HG03378 (cell line): ENCODE measurements around the gene SLC17A5.
"Not testable (repeated sequence)": the region's sequence is repeated elsewhere in the genome, so short reads cannot be mapped to it uniquely, and the experiment has no call there.

ENCODE experiments used
- ATAC-seq: cut with Tn5 transposase; IDR thresholded peaks from one replicate; pipeline ENCODE4 v1.9.1; 2021; ENCODE audit warnings: mild to moderate bottlenecking, moderate library complexity; ENCODE audit not compliant: unreplicated experiment

Gene SLC17A5

DNA sequence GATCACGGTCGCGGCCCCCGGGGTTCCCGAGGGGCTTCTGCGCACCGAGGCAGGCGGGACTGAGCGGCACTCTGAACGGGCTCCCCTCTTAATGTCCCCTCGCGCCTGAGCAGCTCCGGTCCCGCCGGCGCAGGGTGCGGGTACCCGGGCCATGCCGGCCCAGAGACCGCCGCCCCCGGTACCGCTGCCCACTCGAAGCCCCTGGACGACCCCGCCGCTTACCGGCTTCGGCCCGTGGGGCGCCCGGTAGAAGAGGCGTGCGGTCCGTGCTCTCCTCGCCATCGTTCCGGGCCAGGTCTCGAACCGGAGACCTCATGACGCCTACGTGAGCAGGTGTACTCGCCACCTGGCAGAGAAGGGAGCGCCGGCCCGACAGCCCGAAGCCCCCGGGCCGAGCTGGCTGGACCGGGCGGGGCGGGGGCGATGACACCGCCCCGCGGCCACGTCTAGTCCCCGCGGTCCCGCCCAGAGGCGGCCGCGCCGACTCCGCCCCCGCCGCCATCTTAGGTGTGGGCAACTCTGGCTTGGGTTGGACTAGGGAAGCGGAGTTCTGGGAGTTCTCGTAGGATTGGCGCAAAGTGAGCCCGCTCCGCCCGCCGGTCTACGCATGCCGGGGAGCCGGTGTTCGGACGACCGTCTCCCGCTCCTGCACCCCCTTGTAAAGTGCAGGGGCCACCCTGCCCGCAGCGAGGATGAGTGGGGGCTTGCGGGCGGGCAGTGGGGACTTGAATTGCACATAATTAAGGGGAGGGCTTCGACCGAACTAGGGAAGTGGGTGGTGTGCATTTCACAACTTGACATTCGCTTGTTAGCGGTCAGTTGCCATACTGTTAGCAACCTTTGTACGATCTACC, at the start of gene SLC17A5:
TSS of gene SLC17A5 (minus strand) at position 422 of the 854 bp plus-strand sequence. CDS start at position 316, 106 bp downstream.
- ATAC-seq: peak; percentile 81

- ATAC-seq: no peak
Measured at GRCh38 chr6:73703466-73703865, 49.7 kb upstream of the SLC17A5 start.

GRCh38 chr6:73702444-73702843, 48.7 kb upstream of the SLC17A5 start:
- ATAC-seq: no peak

GRCh38 chr6:73699676-73700459, 46.1 kb upstream of the SLC17A5 start:
- ATAC-seq: no peak

GRCh38 chr6:73696966-73697655, 43.3 kb upstream of the SLC17A5 start:
- ATAC-seq: no peak

DNA sequence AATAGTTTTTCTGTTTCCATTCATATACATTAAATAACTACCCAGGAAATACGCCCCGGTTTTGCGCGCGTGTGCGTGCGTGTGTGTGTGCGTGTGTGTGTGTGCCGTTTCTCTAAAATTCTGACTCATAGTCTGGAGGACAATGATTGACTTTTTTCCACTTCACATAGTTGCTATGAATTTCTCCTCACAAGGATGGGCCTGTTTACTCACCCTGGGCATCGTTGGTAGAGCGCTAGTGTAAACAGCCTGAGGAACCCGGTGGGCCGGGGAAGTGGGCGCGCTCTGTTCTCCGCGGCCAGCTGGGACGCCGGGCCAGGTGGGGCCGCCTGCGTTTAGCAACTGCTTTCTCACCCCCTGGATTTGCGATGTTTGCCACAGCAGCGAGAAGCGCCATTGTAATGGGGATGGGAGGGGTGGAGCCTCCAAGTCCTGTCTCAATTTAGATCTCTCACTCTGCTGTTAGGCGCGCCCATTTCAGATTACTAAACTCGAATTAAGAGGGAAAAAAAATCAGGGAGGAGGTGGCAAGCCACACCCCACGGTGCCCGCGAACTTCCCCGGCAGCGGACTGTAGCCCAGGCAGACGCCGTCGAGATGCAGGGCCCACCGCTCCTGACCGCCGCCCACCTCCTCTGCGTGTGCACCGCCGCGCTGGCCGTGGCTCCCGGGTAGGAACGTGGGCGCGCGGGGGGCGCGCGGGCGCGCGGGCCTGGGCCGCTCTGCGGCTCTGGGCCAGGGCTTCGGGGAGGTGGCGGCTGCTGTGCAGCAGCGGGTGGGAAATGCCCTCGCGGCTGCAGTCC, 42.0 kb upstream of the SLC17A5 start, which contains the start of gene CD109:
TSS of gene CD109 (plus strand) at position 585 of the 803 bp plus-strand sequence. CDS start at position 598, 13 bp downstream.
- ATAC-seq: peak; percentile 57

GRCh38 chr6:73694711-73695411, 41.1 kb upstream of the SLC17A5 start:
- no peak for ATAC-seq

DNA sequence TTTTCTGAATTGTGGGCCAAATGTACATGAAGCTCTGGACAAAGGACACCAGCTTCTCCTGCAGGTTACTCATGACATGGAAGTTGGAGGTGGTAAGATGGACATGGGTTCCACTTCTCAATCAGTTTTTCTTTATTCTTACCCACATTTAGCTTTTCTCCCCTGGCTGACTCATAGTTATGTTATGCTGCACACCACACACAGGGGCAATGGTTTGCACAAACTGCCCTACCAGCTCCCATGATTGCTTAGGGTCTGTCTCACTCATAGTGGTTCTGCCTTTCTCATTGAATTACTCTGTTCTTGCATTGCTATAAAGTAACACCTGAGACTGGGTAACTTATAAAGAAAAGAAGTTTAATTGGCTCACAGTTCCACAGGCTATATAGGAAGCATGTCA, 37.7 kb upstream of the SLC17A5 start:
- no peak for ATAC-seq

DNA sequence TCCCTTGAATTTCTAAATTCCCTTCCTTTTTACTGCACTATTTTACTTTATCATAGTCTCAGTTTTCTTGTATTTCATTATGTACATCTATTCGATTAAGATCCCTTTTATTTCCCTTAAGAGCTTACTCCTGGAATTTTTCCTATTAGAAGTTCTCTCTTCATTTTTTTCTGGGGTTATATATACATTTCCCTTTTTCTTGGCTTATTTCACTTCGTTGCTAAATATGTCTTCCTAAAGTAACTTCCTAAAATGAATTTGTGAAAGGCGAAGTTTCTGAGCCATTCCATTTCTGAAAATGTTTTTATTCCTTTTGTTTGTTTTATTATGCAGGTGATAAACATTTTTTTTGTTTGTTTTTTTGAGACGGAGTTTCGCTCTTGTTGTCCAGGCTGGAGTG, 36.3 kb upstream of the SLC17A5 start:
- ATAC-seq: no peak

DNA sequence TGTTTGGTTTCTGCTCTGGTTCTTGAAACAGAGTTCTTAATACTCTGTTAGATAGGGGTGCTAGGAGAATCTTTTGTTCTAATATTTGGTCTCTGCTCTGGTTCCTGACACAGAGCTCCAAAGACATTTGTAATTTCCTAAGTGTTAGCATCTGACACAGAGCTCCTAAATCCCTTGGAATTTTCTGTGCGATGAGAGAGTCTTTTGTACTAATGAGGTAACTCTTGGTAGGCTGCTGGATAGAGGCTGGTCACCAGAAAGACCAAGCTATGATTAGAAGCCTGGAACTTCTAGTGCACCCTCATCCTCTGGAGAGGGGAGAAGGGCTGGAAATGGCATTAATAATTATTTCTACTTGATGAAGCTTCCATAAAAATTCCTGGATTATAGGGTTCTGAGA, 34.6 kb upstream of the SLC17A5 start:
- no peak for ATAC-seq

- not testable (repeated sequence) for ATAC-seq
Measured at GRCh38 chr6:73683574-73683973, 29.8 kb upstream of the SLC17A5 start.

DNA sequence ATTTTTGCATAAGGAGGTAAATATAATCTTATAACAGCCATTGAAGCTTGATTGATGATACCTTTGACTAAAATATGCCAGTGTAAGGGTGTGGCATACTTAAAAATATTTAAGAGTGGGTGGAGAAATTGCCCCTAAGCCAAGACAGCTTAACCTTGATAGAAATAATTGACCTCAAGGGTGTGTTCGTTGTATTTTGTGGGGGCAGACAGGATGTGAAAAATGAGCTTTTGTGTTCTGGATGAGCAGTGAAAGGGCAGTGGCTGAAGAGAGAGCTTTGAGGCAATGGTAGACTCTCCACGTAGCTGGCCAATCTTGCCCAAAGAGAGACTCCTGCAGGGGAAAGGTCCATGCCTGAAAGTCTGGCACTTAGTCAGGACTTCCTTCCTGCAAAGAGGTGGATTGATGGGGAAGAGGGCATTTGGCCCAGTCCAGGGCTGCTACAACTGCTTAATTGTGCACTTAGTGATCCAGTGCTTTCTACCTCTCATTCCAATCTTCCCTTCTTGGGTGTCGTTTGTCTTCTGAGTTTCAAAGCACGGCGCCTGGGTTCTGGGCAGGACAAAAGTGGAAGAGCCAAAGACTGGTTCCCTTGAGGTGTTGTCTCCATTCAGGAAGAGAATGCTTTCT, 26.6 kb upstream of the SLC17A5 start:
- ATAC-seq: no peak

- not testable (repeated sequence) for ATAC-seq
Measured at GRCh38 chr6:73679846-73680245, 26.1 kb upstream of the SLC17A5 start.

DNA sequence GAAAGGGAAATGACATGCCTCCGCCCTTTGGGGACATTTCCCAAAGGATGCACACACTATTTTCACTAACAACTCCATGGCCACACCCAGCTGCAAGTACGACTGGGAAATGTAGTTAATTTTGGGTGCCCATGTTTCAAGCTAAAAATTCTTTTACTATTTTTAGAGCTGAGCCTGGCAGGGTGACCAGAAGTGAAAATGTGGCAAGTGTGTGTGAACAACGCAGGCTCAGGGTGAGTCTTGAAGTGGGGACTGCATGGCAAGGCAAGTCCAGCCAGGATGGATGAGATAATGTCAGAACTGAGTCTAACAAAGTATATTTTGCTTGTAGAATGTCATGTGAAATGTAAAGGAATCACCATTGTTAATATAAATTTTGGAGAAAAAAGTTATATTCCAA, 25.2 kb upstream of the SLC17A5 start:
- no peak for ATAC-seq

- ATAC-seq: peak; percentile 98
Measured at GRCh38 chr6:73675466-73676098, 21.8 kb upstream of the SLC17A5 start.

- no peak for ATAC-seq
Measured at GRCh38 chr6:73671911-73672685, 18.3 kb upstream of the SLC17A5 start.

DNA sequence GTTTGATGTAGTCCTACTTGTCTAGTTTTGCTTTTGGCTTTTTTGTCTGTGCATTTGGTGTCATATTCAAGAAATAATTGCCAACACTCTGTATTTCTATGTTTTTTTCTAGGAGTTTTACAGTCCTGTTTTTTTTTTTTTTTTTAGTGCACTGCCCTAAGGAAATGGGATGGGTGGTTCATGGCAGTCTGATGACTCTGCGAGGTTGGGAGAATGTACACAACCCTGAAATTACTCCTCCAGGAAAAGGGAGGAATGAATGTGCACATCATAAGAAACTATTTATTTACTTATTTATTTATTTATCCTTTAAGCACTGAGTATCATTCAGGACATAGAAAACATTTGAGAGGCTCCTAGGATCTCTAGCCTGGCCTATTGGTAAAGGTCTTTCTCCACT, 15.2 kb upstream of the SLC17A5 start:
- ATAC-seq: no peak

- ATAC-seq: no peak
Measured at GRCh38 chr6:73667798-73668197, 14.0 kb upstream of the SLC17A5 start.
